H1 (cell line): Measurements from ENCODE around the gene SCNN1B. TPM values are rescaled to one million over a fixed set of nuclear protein-coding genes. Genes with fewer than 3 reads are reported as not detected.

Source experiments
- MAFK ChIP-seq: IDR thresholded peaks from 2 replicates; pipeline ENCODE4 v1.6.1; 2012; ENCODE audit warnings: low read depth, mild to moderate bottlenecking, improper control_type of control experiment, low read length
- PHF8 ChIP-seq: fragments of 200-600 bp; sonication (generic); conservative IDR thresholded peaks from 2 replicates; pipeline ENCODE4 v1.7.1; 2012; ENCODE audit warnings: low read depth, mild to moderate bottlenecking, inconsistent platforms, low read length, moderate library complexity
- RFX5 ChIP-seq: IDR thresholded peaks from 2 replicates; pipeline ENCODE4 v1.6.1; 2011; ENCODE audit warnings: low read depth, low read length, improper control_type of control experiment, borderline replicate concordance
- SP4 ChIP-seq: IDR thresholded peaks from 2 replicates; pipeline ENCODE4 v1.6.1; 2012; ENCODE audit warnings: low read length, inconsistent platforms
- TAF1 ChIP-seq: IDR thresholded peaks from 2 replicates; pipeline ENCODE4 v1.6.1; 2011; ENCODE audit warnings: mild to moderate bottlenecking, low read depth, low read length
- TBP ChIP-seq: IDR thresholded peaks from 2 replicates; pipeline ENCODE4 v1.6.1; 2011; ENCODE audit warnings: low read depth, low read length, improper control_type of control experiment
- TEAD4 ChIP-seq: IDR thresholded peaks from 2 replicates; pipeline ENCODE4 v1.6.1; 2012; ENCODE audit warnings: low read depth, low read length, inconsistent platforms, mixed read lengths
- polyA plus RNA-seq, 7 experiments: library from polyadenylated mRNA; depleted of rRNA in 3 of 7; stranded (reverse) in 5 of 7; unstranded in 2 of 7; fragments of >200 nt in 5 of 7; fragments of 200-250 nt in 2 of 7; gene quantifications; 1 replicate in 5 of 7; 2 replicates in 1 of 7; 4 replicates in 1 of 7; pipeline versions ENCODE4 v1.2.1 to v1.2.3, GENCODE V29; 2011 to 2013; ENCODE audit warnings: missing spikeins in 2 of 7, mixed read lengths in 2 of 7
- total RNA-seq: library from RNA; stranded (reverse); fragmentation: NEBNext Ultra II Directional; extraction: Animal tissue kit (Norgen Biotek cat#: 25700); gene quantifications from 2 replicates; pipeline ENCODE4 v1.2.1, GENCODE V29; 2021
- TF ChIP-seq, protein P1 (sequence below): fragments of 300-600 bp; sonication (generic); IDR thresholded peaks from 2 replicates; pipeline ENCODE4 v1.7.1; 2012; ENCODE audit warnings: low read length, moderate library complexity, mild to moderate bottlenecking, inconsistent platforms; ENCODE audit not compliant: insufficient replicate concordance

The SCNN1B gene
- total and polyA plus RNA-seq, 2 of the 8 experiments (the other 6 are each of a cell fraction or from before 2014, with no cell fraction given), result 0.20 to 0.95 TPM

DNA sequence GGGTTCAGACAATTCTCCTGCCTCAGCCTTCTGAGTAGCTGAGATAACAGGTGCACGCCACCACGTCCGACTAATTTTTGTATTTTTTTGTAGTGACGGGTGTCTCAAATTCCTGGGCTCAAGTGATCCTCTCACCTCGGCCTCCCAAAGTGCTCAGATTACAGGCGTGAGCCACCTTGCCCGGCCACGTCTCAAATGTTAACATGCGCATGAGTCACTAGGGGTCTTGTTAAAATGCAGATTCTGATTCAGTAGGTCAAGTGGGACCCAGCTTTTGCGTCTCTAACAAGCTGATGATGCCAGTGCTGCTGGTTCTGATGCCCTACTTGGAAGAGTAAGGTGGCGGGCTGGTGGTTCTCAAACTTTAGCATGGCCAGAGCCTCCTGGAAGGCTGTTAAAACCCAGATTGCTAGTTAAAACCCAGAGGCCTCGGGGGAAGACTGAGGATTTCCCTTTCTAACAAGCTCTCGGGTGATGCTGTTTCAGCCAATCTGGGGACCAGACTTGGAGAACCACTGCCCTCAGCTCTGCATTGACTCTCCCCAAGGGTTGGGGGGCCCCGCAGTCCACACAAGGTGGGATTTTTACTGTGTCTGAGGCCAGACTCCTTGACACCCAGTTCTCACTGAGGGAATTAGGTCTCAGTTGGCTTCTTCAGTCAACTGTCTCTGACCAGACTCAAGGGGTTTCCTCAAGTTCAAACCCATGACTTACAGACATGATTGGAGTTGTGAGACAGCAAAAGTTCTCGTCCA lies 17.9 kb downstream of the SCNN1B start (continued):
- TF ChIP-seq, protein P1, sequence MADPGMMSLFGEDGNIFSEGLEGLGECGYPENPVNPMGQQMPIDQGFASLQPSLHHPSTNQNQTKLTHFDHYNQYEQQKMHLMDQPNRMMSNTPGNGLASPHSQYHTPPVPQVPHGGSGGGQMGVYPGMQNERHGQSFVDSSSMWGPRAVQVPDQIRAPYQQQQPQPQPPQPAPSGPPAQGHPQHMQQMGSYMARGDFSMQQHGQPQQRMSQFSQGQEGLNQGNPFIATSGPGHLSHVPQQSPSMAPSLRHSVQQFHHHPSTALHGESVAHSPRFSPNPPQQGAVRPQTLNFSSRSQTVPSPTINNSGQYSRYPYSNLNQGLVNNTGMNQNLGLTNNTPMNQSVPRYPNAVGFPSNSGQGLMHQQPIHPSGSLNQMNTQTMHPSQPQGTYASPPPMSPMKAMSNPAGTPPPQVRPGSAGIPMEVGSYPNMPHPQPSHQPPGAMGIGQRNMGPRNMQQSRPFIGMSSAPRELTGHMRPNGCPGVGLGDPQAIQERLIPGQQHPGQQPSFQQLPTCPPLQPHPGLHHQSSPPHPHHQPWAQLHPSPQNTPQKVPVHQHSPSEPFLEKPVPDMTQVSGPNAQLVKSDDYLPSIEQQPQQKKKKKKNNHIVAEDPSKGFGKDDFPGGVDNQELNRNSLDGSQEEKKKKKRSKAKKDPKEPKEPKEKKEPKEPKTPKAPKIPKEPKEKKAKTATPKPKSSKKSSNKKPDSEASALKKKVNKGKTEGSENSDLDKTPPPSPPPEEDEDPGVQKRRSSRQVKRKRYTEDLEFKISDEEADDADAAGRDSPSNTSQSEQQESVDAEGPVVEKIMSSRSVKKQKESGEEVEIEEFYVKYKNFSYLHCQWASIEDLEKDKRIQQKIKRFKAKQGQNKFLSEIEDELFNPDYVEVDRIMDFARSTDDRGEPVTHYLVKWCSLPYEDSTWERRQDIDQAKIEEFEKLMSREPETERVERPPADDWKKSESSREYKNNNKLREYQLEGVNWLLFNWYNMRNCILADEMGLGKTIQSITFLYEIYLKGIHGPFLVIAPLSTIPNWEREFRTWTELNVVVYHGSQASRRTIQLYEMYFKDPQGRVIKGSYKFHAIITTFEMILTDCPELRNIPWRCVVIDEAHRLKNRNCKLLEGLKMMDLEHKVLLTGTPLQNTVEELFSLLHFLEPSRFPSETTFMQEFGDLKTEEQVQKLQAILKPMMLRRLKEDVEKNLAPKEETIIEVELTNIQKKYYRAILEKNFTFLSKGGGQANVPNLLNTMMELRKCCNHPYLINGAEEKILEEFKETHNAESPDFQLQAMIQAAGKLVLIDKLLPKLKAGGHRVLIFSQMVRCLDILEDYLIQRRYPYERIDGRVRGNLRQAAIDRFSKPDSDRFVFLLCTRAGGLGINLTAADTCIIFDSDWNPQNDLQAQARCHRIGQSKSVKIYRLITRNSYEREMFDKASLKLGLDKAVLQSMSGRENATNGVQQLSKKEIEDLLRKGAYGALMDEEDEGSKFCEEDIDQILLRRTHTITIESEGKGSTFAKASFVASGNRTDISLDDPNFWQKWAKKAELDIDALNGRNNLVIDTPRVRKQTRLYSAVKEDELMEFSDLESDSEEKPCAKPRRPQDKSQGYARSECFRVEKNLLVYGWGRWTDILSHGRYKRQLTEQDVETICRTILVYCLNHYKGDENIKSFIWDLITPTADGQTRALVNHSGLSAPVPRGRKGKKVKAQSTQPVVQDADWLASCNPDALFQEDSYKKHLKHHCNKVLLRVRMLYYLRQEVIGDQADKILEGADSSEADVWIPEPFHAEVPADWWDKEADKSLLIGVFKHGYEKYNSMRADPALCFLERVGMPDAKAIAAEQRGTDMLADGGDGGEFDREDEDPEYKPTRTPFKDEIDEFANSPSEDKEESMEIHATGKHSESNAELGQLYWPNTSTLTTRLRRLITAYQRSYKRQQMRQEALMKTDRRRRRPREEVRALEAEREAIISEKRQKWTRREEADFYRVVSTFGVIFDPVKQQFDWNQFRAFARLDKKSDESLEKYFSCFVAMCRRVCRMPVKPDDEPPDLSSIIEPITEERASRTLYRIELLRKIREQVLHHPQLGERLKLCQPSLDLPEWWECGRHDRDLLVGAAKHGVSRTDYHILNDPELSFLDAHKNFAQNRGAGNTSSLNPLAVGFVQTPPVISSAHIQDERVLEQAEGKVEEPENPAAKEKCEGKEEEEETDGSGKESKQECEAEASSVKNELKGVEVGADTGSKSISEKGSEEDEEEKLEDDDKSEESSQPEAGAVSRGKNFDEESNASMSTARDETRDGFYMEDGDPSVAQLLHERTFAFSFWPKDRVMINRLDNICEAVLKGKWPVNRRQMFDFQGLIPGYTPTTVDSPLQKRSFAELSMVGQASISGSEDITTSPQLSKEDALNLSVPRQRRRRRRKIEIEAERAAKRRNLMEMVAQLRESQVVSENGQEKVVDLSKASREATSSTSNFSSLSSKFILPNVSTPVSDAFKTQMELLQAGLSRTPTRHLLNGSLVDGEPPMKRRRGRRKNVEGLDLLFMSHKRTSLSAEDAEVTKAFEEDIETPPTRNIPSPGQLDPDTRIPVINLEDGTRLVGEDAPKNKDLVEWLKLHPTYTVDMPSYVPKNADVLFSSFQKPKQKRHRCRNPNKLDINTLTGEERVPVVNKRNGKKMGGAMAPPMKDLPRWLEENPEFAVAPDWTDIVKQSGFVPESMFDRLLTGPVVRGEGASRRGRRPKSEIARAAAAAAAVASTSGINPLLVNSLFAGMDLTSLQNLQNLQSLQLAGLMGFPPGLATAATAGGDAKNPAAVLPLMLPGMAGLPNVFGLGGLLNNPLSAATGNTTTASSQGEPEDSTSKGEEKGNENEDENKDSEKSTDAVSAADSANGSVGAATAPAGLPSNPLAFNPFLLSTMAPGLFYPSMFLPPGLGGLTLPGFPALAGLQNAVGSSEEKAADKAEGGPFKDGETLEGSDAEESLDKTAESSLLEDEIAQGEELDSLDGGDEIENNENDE, result no peak
- TF ChIP-seq TBP, result no peak
- no peak for TF ChIP-seq RFX5
- no peak for TF ChIP-seq TEAD4
- TF ChIP-seq PHF8, result no peak
- no peak for TF ChIP-seq SP4
- no peak for TF ChIP-seq TAF1
- no peak for TF ChIP-seq MAFK
- TF ChIP-seq, all 59 proteins: peak for 0
